Caco-2 (cell line): ENCODE measurements around the gene MRPL11. TPM values are rescaled to one million over a fixed set of nuclear protein-coding genes. Genes with fewer than 3 reads are reported as not detected.

ENCODE experiments used
- BruUV-seq: library from RNA; stranded (reverse); fragments of 400-500 nt; replicated peaks from 2 replicates; lab custom pipeline; 2021; lab: Mats Ljungman, UMichigan
- CTCF ChIA-PET: fragments of 300-600 bp; sonication (Branson Sonifier 250); formaldehyde crosslinking; loops from one replicate; lab custom pipeline; 2022; ENCODE audit warnings: antibody characterized with exemption; lab: Charles Lee
- POLR2A ChIA-PET: fragments of 300-600 bp; sonication (Branson Sonifier 250); formaldehyde crosslinking; loops from one replicate; lab custom pipeline; 2022; ENCODE audit warnings: antibody characterized with exemption; lab: Charles Lee
- DNase-seq, 2 experiments: peaks; one replicate each; pipeline versions ENCODE4 v3.0.0 to v3.0.0-alpha.2; 2020 to 2022
- H3K27me3 ChIP-seq: replicated peaks from 2 replicates; pipeline ENCODE4 v1.6.0; 2011; ENCODE audit warnings: low read length; ENCODE audit not compliant: control insufficient read depth, insufficient read depth
- H3K36me3 ChIP-seq: 2 replicates; pipeline ENCODE4 v1.5.1; 2011; ENCODE audit warnings: low read length; ENCODE audit not compliant: control insufficient read depth, insufficient read depth
- H3K4me1 ChIP-seq: fragments of 250-450 bp; sonication (Bioruptor Pico); 2 replicates; pipeline ENCODE4 v1.5.1; 2020; ENCODE audit warnings: mild to moderate bottlenecking
- H3K4me3 ChIP-seq: 2 replicates; pipeline ENCODE4 v1.5.1; 2011; ENCODE audit warnings: low read depth, mild to moderate bottlenecking, control low read depth, low read length
- H3K9me3 ChIP-seq: fragments of 250-450 bp; sonication (Bioruptor Pico); 2 replicates; pipeline ENCODE4 v1.5.1; 2020; ENCODE audit warnings: mild to moderate bottlenecking, moderate library complexity
- H3K27ac Mint-ChIP-seq: one replicate; pipeline ENCODE4 v1.8.0; 2022; ENCODE audit warnings: mixed read lengths; ENCODE audit not compliant: unreplicated experiment
- H3K27me3 Mint-ChIP-seq: one replicate; pipeline ENCODE4 v1.8.0; 2022; ENCODE audit warnings: mixed read lengths; ENCODE audit not compliant: insufficient read depth, unreplicated experiment
- H3K36me3 Mint-ChIP-seq: one replicate; pipeline ENCODE4 v1.8.0; 2022; ENCODE audit warnings: mild to moderate bottlenecking, mixed read lengths; ENCODE audit not compliant: insufficient read depth, unreplicated experiment
- H3K4me1 Mint-ChIP-seq: one replicate; pipeline ENCODE4 v1.8.0; 2022; ENCODE audit warnings: low read depth, mixed read lengths; ENCODE audit not compliant: unreplicated experiment
- H3K4me3 Mint-ChIP-seq: one replicate; pipeline ENCODE4 v1.8.0; 2022; ENCODE audit warnings: mild to moderate bottlenecking, moderate library complexity, mixed read lengths; ENCODE audit not compliant: unreplicated experiment
- H3K9me3 Mint-ChIP-seq: one replicate; pipeline ENCODE4 v1.8.0; 2022; ENCODE audit warnings: mixed read lengths; ENCODE audit not compliant: unreplicated experiment
- intact Hi-C: fragments of 100-400 bp; cut with micrococcal nuclease; formaldehyde crosslinking; loops from one replicate; pipeline ENCODE4 v1.10.0; 2022; ENCODE audit not compliant: unreplicated experiment
- total RNA-seq: library from RNA; stranded (reverse); gene quantifications from 2 replicates; pipeline ENCODE4 v1.2.3, GENCODE V29; 2022
- TF ChIP-seq, protein P1 (sequence below), 2 experiments: fragments of 200-600 bp in 1 of 2; IDR thresholded peaks; 1 replicate in 1 of 2; 2 replicates in 1 of 2; pipeline versions ENCODE4 v1.5.1 to v1.8.0; 2011 to 2022; ENCODE audit warnings: antibody characterized with exemption in 1 of 2, control low read depth in 1 of 2, inconsistent platforms in 1 of 2, low read depth in 1 of 2, low read length in 1 of 2, mild to moderate bottlenecking in 1 of 2, moderate library complexity in 1 of 2; ENCODE audit not compliant: insufficient read depth in 1 of 2, severe bottlenecking in 1 of 2, unreplicated experiment in 1 of 2

MRPL11 gene
- total RNA-seq, 1 experiment from 2014 or later, result 206 TPM

DNA sequence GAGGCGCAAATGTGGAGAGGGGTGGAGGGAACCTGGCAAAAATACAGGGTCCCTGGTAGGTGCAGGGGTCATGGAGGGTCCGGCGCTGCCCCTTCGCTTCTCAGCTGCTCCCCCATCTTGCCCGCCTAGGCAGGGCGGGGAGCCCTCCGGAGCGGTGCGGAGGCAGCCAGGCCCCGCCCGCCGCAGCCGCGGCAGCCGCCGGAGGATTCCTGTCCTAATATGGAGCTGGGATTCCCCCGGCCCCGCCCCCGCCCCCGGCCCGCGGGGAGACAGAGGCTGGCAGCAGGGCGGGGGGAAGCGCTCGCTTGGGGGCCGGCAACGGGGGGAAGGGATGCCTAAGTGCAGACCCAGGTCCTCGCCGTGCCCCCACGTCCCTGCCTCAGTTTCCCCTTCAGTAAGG, 18.8 kb downstream of the MRPL11 start:
- POLR2A ChIA-PET, result interaction anchor here (0.8 kb wide), 1 partner anchor 60 kb away, joined by 3 read pairs; the partner anchor contains the start of gene DPP3
- Histone ChIP-seq H3K4me1 (no peaks in the 10 kb centered on the region), H3K36me3 (no peaks in the 10 kb centered on the region), H3K9me3 (peaks cover 7% of the 10 kb centered on the region; the same call in 1 of the 2 replicates), H3K4me3 (no peak overlapping the region), H3K27me3 (no peaks in the 10 kb centered on the region; the same call in 1 of the 2 replicates)
- CTCF ChIA-PET, result interaction anchor here (1.0 kb wide), 1 partner anchor 19 kb away, joined by 3 read pairs; the partner anchor contains the start of gene MRPL11
- peaks cover 11% of the 10 kb centered on the region for H3K27me3 Mint-ChIP-seq
- peaks cover 14% of the 10 kb centered on the region for H3K4me1 Mint-ChIP-seq
- DNase-seq, result no peak
- H3K9me3 Mint-ChIP-seq, result peaks cover 10% of the 10 kb centered on the region
- no TSS peak for BruUV-seq
- H3K36me3 Mint-ChIP-seq, result peaks cover 18% of the 10 kb centered on the region
- H3K4me3 Mint-ChIP-seq, result no peak overlapping the region
- TF ChIP-seq, protein P1, sequence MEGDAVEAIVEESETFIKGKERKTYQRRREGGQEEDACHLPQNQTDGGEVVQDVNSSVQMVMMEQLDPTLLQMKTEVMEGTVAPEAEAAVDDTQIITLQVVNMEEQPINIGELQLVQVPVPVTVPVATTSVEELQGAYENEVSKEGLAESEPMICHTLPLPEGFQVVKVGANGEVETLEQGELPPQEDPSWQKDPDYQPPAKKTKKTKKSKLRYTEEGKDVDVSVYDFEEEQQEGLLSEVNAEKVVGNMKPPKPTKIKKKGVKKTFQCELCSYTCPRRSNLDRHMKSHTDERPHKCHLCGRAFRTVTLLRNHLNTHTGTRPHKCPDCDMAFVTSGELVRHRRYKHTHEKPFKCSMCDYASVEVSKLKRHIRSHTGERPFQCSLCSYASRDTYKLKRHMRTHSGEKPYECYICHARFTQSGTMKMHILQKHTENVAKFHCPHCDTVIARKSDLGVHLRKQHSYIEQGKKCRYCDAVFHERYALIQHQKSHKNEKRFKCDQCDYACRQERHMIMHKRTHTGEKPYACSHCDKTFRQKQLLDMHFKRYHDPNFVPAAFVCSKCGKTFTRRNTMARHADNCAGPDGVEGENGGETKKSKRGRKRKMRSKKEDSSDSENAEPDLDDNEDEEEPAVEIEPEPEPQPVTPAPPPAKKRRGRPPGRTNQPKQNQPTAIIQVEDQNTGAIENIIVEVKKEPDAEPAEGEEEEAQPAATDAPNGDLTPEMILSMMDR (IDR thresholded peaks at IDR 0.05; ENCODE audit: insufficient read depth in 1 of 2, low read depth in 1 of 2, low read length in 1 of 2, severe bottlenecking in 1 of 2, unreplicated experiment in 1 of 2), result no peak
- no peak overlapping the region for H3K27ac Mint-ChIP-seq
- intact Hi-C loops, result no loop called here

DNA sequence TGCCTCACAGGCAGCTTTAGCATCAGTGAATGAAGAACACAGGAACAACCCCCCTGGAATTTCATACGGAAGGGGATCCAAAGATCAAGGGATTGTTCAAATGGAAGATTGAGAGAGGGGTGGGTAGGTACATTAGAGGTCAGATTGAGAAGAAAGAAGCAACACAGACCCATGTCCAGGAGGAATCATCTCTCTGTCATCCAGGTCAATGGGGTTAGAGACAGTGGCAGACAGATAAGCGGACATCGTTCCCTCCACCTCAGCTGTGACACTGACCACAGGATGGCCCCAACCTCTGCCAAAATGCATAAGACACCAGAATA, 19.7 kb downstream of the MRPL11 start:
- POLR2A ChIA-PET, result interaction anchor here (0.8 to 1.3 kb wide), 2 partner anchors 61 kb away, joined by 3 to 7 read pairs; partner anchors contain the start of gene DPP3
- intact Hi-C loops, result loop anchor here (1.0 kb wide), 1 partner anchor 47 kb away; the partner anchor contains the start of gene PELI3
- Histone ChIP-seq H3K36me3 (no peaks in the 10 kb centered on the region), H3K4me3 (no peak overlapping the region), H3K9me3 (peaks cover 7% of the 10 kb centered on the region; the same call in 1 of the 2 replicates), H3K27me3 (no peaks in the 10 kb centered on the region; the same call in 1 of the 2 replicates), H3K4me1 (no peaks in the 10 kb centered on the region)
- Mint-ChIP-seq H3K36me3 (peaks cover 18% of the 10 kb centered on the region), H3K4me1 (peaks cover 14% of the 10 kb centered on the region), H3K27me3 (peaks cover 15% of the 10 kb centered on the region), H3K9me3 (peaks cover 10% of the 10 kb centered on the region), H3K27ac (no peak overlapping the region), H3K4me3 (no peak overlapping the region)
- BruUV-seq, result no TSS peak
- CTCF ChIA-PET, result interaction anchor here (1.3 to 1.7 kb wide), 5 partner anchors 20 to 260 kb away, joined by 6 to 24 read pairs (median 13); partner anchors contain the start of genes DPP3, MRPL11, PELI3 and RBM4B
- TF ChIP-seq, protein P1 (IDR thresholded peaks at IDR 0.05; ENCODE audit: insufficient read depth in 1 of 2, low read depth in 1 of 2, low read length in 1 of 2, severe bottlenecking in 1 of 2, unreplicated experiment in 1 of 2), result no peak
- DNase-seq, result no peak

DNA sequence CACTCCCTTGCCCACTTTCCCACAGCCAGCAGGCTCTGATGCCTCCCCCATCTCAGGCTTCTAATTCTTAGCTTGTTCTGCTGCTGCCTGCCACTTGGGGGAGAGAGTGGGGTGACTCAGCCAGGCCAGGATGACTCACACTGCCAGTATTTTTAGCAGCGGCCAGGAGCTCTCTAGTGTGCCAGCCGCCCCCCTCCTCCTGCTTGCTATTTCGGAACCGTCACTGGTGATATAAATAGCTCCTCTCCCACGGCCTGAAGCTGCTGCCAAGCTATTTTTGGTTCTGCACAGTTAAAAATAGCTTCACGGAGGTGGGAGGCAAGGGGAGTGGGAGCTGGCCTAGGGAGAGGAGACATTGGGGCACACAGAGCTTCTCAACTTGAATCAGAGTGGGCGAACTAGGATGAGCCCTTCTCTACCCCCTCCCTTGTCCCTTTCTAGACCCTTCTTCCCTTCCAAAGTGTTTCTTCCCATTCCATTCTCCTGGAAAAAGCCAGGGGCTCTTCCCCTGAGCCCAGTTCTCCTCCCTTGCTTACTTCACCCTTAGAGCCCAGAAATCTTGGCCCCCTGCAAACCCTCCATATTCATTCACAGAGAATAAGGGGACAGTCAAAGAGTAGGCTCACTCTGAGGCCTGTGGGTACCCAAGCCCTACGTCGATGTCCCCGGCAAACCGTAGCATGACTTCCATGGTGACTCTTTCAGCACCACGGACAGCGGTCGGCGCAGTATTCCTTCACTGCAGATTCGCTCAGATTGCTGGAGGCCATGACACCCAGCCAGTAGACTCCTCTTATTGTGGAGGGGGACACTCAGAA, 20.3 kb downstream of the MRPL11 start:
- Histone ChIP-seq H3K36me3 (no peaks in the 10 kb centered on the region), H3K4me3 (no peak overlapping the region), H3K9me3 (peaks cover 7% of the 10 kb centered on the region; the same call in 1 of the 2 replicates), H3K4me1 (no peaks in the 10 kb centered on the region), H3K27me3 (no peaks in the 10 kb centered on the region; the same call in 1 of the 2 replicates)
- Mint-ChIP-seq H3K36me3 (peaks cover 18% of the 10 kb centered on the region), H3K9me3 (peaks cover 10% of the 10 kb centered on the region), H3K27me3 (peaks cover 15% of the 10 kb centered on the region), H3K27ac (no peak overlapping the region), H3K4me1 (peaks cover 14% of the 10 kb centered on the region), H3K4me3 (no peak overlapping the region)
- CTCF ChIA-PET, result interaction anchor here (0.6 to 1.7 kb wide), 11 partner anchors 11 to 497 kb away, joined by 3 to 24 read pairs (median 6); partner anchors contain the start of genes DPP3, MRPL11, PELI3 and RBM4B
- POLR2A ChIA-PET, result interaction anchor here (0.6 to 1.3 kb wide), 3 partner anchors 20 to 62 kb away, joined by 3 to 16 read pairs (median 7); partner anchors contain the start of genes DPP3, MRPL11 and PELI3
- peak; percentile 82 to 89 for DNase-seq
- TF ChIP-seq, protein P1 (IDR thresholded peaks at IDR 0.05; ENCODE audit: insufficient read depth in 1 of 2, low read depth in 1 of 2, low read length in 1 of 2, severe bottlenecking in 1 of 2, unreplicated experiment in 1 of 2), result peak in 1 of 2 experiments; percentile 56
- BruUV-seq, result no TSS peak
- intact Hi-C loops, result loop anchor here (1.0 kb wide), 1 partner anchor 48 kb away; the partner anchor contains the start of gene PELI3
